ENCODE measurements around the gene FAM13A.

FAM13A gene

DNA sequence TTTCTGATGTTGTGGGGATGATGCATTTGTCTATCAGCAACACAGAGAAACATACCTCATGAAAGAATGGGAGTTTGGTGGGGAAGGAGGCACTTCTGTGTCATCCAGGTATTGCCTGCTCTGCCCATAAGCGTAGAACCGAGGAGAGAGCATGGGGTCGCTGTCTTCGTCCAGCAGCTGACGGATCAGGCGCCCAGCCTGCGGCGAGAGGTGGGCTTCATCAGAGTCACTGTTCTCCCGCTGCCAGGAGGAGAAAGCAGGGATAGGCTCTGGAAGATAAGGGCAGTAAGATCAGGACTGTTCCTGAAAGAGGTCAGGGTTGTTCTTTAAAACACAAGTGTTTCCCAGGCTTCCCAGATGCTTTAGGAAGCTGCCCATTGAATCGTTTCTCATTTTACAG, 306.6 kb downstream of the FAM13A start:
- H3K4me3 ChIP-seq (ENCODE audit: low read depth, low read length) = no peak overlapping the region
- in situ Hi-C loops (cut with HindIII; ENCODE audit: low sequenced_read_pairs) = no loop called here
- DNase-seq (ENCODE audit: low read depth, low spot score) = no peak
- TF ChIP-seq, protein P1, sequence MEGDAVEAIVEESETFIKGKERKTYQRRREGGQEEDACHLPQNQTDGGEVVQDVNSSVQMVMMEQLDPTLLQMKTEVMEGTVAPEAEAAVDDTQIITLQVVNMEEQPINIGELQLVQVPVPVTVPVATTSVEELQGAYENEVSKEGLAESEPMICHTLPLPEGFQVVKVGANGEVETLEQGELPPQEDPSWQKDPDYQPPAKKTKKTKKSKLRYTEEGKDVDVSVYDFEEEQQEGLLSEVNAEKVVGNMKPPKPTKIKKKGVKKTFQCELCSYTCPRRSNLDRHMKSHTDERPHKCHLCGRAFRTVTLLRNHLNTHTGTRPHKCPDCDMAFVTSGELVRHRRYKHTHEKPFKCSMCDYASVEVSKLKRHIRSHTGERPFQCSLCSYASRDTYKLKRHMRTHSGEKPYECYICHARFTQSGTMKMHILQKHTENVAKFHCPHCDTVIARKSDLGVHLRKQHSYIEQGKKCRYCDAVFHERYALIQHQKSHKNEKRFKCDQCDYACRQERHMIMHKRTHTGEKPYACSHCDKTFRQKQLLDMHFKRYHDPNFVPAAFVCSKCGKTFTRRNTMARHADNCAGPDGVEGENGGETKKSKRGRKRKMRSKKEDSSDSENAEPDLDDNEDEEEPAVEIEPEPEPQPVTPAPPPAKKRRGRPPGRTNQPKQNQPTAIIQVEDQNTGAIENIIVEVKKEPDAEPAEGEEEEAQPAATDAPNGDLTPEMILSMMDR (IDR thresholded peaks at IDR 0.05; ENCODE audit: low read depth, low read length) = no peak

DNA sequence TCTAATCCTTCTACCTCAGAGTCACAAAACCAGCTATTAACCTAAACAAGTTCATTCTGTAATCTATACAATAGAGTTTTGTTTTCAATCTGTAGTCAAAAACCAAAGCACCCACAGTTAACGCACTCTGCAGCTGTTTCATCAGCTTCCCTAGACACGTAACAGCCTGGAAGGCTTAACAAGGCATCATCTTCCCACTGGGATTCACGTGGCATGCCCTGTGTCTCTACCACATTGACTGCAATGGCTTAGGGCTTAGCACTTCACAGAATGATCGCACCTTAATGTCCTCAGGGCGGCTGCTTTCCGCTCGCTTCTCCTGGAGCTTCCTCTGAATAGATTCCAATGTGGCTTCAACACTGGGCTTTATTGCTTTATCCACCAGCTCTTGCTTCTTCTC, 309.6 kb downstream of the FAM13A start:
- DNase-seq (ENCODE audit: low read depth, low spot score) = no peak
- in situ Hi-C loops (cut with HindIII; ENCODE audit: low sequenced_read_pairs) = no loop called here
- TF ChIP-seq, protein P1 (IDR thresholded peaks at IDR 0.05; ENCODE audit: low read depth, low read length) = no peak
- no peak overlapping the region for H3K4me3 ChIP-seq (ENCODE audit: low read depth, low read length)

DNA sequence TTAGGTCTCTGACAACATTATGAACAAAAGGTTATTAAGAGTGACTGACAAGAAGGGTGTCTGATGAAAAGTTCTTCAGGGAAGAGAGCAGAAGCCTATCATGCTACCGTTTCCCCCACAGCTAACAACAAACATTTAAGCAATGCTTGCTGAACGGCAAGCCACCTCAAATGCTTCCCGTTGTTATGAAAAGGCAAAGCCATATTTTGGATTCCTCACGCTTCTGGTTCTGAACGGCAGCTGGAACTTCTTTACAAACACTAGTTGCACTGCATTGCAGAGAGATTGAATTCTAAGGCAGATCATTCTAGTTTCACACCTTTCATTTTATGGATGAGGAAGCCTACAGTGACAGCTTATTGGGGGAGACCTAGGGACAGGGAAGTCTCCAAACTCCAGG, 310.8 kb downstream of the FAM13A start:
- no peak overlapping the region for H3K4me3 ChIP-seq (ENCODE audit: low read depth, low read length)
- TF ChIP-seq, protein P1 (IDR thresholded peaks at IDR 0.05; ENCODE audit: low read depth, low read length) = no peak
- DNase-seq (ENCODE audit: low read depth, low spot score) = no peak
- in situ Hi-C loops (cut with HindIII; ENCODE audit: low sequenced_read_pairs) = no loop called here

DNA sequence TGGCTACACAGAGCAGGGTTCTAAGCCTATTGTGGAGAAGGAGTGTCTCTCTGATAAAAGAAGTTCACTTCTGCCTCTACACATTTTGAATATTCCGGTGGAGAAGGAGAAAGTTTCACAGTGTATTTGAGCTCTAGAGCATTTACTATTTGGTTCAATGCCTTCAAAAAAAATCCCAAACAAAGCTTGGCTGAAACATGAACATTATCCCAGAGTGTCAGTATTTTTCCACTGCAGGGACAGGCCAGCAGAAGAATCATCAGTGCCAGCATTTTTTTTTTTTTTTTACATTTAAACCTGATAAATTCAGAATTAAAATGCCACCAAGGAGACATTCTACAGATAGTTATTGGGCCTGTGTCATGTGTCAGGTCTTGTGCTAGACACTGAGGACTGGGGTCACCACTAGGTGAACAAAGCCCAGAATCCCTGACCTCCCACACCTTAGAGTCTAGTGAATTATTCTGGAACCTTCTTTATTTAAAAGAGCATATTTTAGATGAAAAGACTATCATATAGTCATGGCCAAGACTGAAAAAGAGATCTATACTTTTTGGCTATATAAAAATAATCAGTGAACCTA, 311.3 kb downstream of the FAM13A start:
- DNase-seq (ENCODE audit: low read depth, low spot score) = no peak
- in situ Hi-C loops (cut with HindIII; ENCODE audit: low sequenced_read_pairs) = no loop called here
- H3K4me3 ChIP-seq (ENCODE audit: low read depth, low read length) = no peak overlapping the region
- TF ChIP-seq, protein P1 (IDR thresholded peaks at IDR 0.05; ENCODE audit: low read depth, low read length) = no peak

DNA sequence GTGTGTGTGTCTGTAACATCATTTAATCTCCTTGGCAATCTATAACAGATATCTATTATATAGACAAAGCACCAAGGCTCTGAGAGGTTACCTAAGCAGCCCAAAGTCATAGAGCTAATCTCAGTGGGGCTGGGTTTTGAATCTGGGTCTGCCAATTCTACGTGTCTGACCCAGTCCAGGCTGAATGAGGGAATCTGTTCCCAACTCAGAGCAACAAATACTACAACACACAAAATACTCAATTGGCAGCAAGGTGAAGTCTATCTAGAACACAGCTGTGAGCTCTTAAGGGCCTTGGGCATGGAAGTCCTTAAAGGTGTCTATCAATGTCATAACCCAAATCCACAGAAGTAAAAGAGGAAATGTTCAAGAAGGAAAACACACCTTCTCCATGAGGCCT, 311.8 kb downstream of the FAM13A start:
- TF ChIP-seq, protein P1 (IDR thresholded peaks at IDR 0.05; ENCODE audit: low read depth, low read length) = no peak
- in situ Hi-C loops (cut with HindIII; ENCODE audit: low sequenced_read_pairs) = no loop called here
- DNase-seq (ENCODE audit: low read depth, low spot score) = no peak
- no peak overlapping the region for H3K4me3 ChIP-seq (ENCODE audit: low read depth, low read length)

DNA sequence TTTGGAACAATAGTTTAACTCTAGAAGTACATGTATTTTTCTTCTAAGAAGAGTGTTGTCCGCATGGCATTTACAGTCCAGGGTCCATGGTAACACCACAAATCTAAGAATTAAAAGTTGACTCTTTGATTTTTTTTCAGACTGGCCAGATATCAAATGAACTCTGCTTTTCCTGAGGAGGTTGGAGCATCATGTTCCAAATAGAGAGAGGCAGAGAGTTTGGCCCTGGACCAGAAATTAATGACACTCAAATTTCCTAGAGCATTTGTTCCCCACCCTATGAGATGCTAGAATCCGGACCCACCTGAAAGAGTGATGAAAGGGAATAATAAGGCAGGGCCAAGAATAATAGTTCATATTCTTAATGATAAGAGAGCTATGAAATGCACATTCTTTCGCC, 312.4 kb downstream of the FAM13A start:
- in situ Hi-C loops (cut with HindIII; ENCODE audit: low sequenced_read_pairs) = no loop called here
- no peak overlapping the region for H3K4me3 ChIP-seq (ENCODE audit: low read depth, low read length)
- DNase-seq (ENCODE audit: low read depth, low spot score) = no peak
- TF ChIP-seq, protein P1 (IDR thresholded peaks at IDR 0.05; ENCODE audit: low read depth, low read length) = no peak

DNA sequence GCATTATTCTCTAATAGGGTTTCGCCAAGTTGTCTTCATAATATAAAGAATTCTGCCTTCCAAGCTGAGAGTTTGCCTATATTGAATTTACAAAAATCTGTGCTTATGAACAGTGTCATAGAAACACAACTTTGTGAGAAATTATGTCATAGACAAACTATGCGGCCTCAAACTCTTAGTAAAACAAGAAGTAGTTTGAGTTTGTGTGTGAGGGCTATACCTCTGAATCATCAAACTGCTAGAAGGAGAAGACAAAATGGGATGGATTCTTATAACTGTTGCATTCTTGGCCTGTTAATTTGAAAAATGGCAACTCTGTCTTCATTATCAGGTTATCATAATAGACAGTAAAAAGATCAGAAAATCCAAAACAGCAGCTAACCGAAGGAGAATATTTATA, 313.3 kb downstream of the FAM13A start:
- no peak overlapping the region for H3K4me3 ChIP-seq (ENCODE audit: low read depth, low read length)
- DNase-seq (ENCODE audit: low read depth, low spot score) = peak; percentile 90
- in situ Hi-C loops (cut with HindIII; ENCODE audit: low sequenced_read_pairs) = no loop called here
- TF ChIP-seq, protein P1 (IDR thresholded peaks at IDR 0.05; ENCODE audit: low read depth, low read length) = no peak

Measured in astrocyte of the spinal cord (primary cell).